ENCODE measurements around the gene ZNF652.

DNA sequence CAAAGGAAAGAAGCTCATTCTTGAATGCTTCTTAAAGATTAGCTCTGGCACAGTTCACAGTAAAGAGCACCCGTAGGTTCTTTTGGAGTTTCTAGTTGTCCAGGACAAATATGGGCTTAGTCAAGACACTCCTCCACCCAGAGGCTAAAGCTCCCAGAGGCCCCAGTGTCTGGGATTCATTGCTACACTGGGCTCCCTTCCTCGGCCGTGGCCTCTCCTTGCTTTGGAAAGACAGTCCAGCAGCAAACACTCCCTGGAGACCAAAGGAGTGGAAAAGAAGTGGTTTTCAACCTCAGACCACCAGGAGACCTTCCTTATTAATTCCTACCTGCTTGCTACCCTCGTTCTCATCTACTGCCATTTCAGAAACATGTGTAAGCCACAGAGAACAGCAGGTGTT lies 35.5 kb upstream of the ZNF652 start:
- TF ChIP-seq, protein P1, sequence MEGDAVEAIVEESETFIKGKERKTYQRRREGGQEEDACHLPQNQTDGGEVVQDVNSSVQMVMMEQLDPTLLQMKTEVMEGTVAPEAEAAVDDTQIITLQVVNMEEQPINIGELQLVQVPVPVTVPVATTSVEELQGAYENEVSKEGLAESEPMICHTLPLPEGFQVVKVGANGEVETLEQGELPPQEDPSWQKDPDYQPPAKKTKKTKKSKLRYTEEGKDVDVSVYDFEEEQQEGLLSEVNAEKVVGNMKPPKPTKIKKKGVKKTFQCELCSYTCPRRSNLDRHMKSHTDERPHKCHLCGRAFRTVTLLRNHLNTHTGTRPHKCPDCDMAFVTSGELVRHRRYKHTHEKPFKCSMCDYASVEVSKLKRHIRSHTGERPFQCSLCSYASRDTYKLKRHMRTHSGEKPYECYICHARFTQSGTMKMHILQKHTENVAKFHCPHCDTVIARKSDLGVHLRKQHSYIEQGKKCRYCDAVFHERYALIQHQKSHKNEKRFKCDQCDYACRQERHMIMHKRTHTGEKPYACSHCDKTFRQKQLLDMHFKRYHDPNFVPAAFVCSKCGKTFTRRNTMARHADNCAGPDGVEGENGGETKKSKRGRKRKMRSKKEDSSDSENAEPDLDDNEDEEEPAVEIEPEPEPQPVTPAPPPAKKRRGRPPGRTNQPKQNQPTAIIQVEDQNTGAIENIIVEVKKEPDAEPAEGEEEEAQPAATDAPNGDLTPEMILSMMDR (IDR thresholded peaks at IDR 0.05), result no peak
- TF ChIP-seq POLR2AphosphoS5 (IDR thresholded peaks at IDR 0.05) (no peak), POLR2A (IDR thresholded peaks at IDR 0.05) (no peak)
